WTC11 (cell line): ENCODE data around the gene CAPN15. TPM values are rescaled to one million over a fixed set of nuclear protein-coding genes. Genes with fewer than 3 reads are reported as not detected.

ENCODE experiments used
- ATAC-seq: fragments of 200-7000 bp; cut with Tn5 transposase; 2 replicates; pipeline ENCODE4 v1.10.0; 2021; ENCODE audit warnings: mild to moderate bottlenecking, moderate library complexity
- CTCF ChIA-PET: fragments of 300-600 bp; sonication (Branson Sonifier 250); formaldehyde crosslinking; loops from one replicate; lab custom pipeline; 2021; ENCODE audit warnings: antibody characterized with exemption; lab: Charles Lee
- POLR2A ChIA-PET: fragments of 350-600 bp; sonication (Branson Sonifier 250); formaldehyde crosslinking; loops from one replicate; lab custom pipeline; 2021; ENCODE audit warnings: antibody characterized with exemption; lab: Charles Lee
- DNase-seq: peaks from one replicate; pipeline ENCODE4 v3.0.0; 2021; ENCODE audit warnings: low spot score
- H3K27ac Mint-ChIP-seq: 2 replicates; pipeline ENCODE4 v1.8.0; 2021; ENCODE audit warnings: mixed read lengths
- H3K27me3 Mint-ChIP-seq: 2 replicates; pipeline ENCODE4 v1.8.0; 2021; ENCODE audit warnings: low read depth, mild to moderate bottlenecking, moderate library complexity, mixed read lengths
- H3K36me3 Mint-ChIP-seq: 2 replicates; pipeline ENCODE4 v1.8.0; 2021; ENCODE audit warnings: mixed read lengths
- H3K4me1 Mint-ChIP-seq: 2 replicates; pipeline ENCODE4 v1.8.0; 2022; ENCODE audit warnings: mixed read lengths
- H3K4me3 Mint-ChIP-seq: 2 replicates; pipeline ENCODE4 v1.8.0; 2021; ENCODE audit warnings: mild to moderate bottlenecking, moderate library complexity, mixed read lengths
- H3K9me3 Mint-ChIP-seq: 2 replicates; pipeline ENCODE4 v1.8.0; 2021; ENCODE audit warnings: mixed read lengths
- ATF1 ChIP-seq: sonication (generic); formaldehyde crosslinking; IDR thresholded peaks from 2 replicates; pipeline ENCODE4 v1.8.1; 2023; ENCODE audit warnings: mild to moderate bottlenecking, moderate library complexity, missing genetic modification reagents
- CBFB ChIP-seq: sonication (generic); formaldehyde crosslinking; IDR thresholded peaks from 2 replicates; pipeline ENCODE4 v1.8.1; 2022; ENCODE audit warnings: mild to moderate bottlenecking, low read depth, missing genetic modification reagents
- ERG ChIP-seq: fragments of 250-450 bp; sonication (Bioruptor Pico); IDR thresholded peaks from 2 replicates; pipeline ENCODE4 v1.8.0; 2021; ENCODE audit warnings: mild to moderate bottlenecking
- ESRRA ChIP-seq: sonication (generic); formaldehyde crosslinking; IDR thresholded peaks from 2 replicates; pipeline ENCODE4 v1.8.1; 2022; ENCODE audit warnings: mild to moderate bottlenecking, missing genetic modification reagents, borderline replicate concordance
- ETV6 ChIP-seq: sonication (generic); formaldehyde crosslinking; IDR thresholded peaks from 2 replicates; pipeline ENCODE4 v1.8.1; 2022; ENCODE audit warnings: mild to moderate bottlenecking, missing genetic modification reagents
- HMGA2 ChIP-seq: fragments of 250-450 bp; sonication (Bioruptor Pico); IDR thresholded peaks from 2 replicates; pipeline ENCODE4 v1.4.0; 2021; ENCODE audit warnings: mild to moderate bottlenecking, moderate library complexity
- NFE2L1 ChIP-seq: sonication (generic); formaldehyde crosslinking; IDR thresholded peaks from 2 replicates; pipeline ENCODE4 v1.8.1; 2023; ENCODE audit warnings: missing genetic modification reagents
- NR3C1 ChIP-seq: sonication (generic); formaldehyde crosslinking; conservative IDR thresholded peaks from 2 replicates; pipeline ENCODE4 v1.8.1; 2023; ENCODE audit warnings: low read depth, mild to moderate bottlenecking, missing genetic modification reagents
- OVOL2 ChIP-seq: fragments of 250-450 bp; sonication (Bioruptor Pico); IDR thresholded peaks from 2 replicates; pipeline ENCODE4 v1.9.0; 2021; ENCODE audit warnings: mild to moderate bottlenecking, borderline replicate concordance
- ZBTB21 ChIP-seq: sonication (generic); formaldehyde crosslinking; IDR thresholded peaks from 2 replicates; pipeline ENCODE4 v1.8.1; 2023; ENCODE audit warnings: mild to moderate bottlenecking, missing genetic modification reagents, borderline replicate concordance
- ZNF138 ChIP-seq: sonication (generic); formaldehyde crosslinking; conservative IDR thresholded peaks from 2 replicates; pipeline ENCODE4 v1.8.1; 2022; ENCODE audit warnings: mild to moderate bottlenecking, moderate library complexity, missing genetic modification reagents
- ZNF423 ChIP-seq: fragments of 250-450 bp; sonication (Bioruptor Pico); IDR thresholded peaks from 2 replicates; pipeline ENCODE4 v2.1.2; 2022; ENCODE audit warnings: mild to moderate bottlenecking, moderate library complexity
- total RNA-seq: library from RNA; stranded (reverse); gene quantifications from 3 replicates; pipeline ENCODE4 v1.2.3, GENCODE V29; 2021
- TF ChIP-seq, protein P1 (sequence below): sonication (generic); formaldehyde crosslinking; IDR thresholded peaks from 2 replicates; pipeline ENCODE4 v1.8.0; 2023; ENCODE audit warnings: mild to moderate bottlenecking, missing genetic modification reagents
- TF ChIP-seq, protein P2 (sequence below): sonication (generic); formaldehyde crosslinking; IDR thresholded peaks from 2 replicates; pipeline ENCODE4 v1.8.0; 2023; ENCODE audit warnings: missing genetic modification reagents
- TF ChIP-seq, protein P3 (sequence below): sonication (generic); formaldehyde crosslinking; IDR thresholded peaks from 2 replicates; pipeline ENCODE4 v1.8.1; 2022; ENCODE audit warnings: missing genetic modification reagents, borderline replicate concordance
- TF ChIP-seq, protein P4 (sequence below): sonication (generic); formaldehyde crosslinking; conservative IDR thresholded peaks from 2 replicates; pipeline ENCODE4 v1.8.1; 2023; ENCODE audit warnings: mild to moderate bottlenecking, low read depth, missing genetic modification reagents, moderate library complexity
- TF ChIP-seq, protein P5 (sequence below): sonication (generic); formaldehyde crosslinking; IDR thresholded peaks from 2 replicates; pipeline ENCODE4 v1.8.1; 2022; ENCODE audit warnings: low read depth, missing genetic modification reagents, borderline replicate concordance

Gene CAPN15
- total RNA-seq, 1 experiment from 2014 or later, result 110 TPM

DNA sequence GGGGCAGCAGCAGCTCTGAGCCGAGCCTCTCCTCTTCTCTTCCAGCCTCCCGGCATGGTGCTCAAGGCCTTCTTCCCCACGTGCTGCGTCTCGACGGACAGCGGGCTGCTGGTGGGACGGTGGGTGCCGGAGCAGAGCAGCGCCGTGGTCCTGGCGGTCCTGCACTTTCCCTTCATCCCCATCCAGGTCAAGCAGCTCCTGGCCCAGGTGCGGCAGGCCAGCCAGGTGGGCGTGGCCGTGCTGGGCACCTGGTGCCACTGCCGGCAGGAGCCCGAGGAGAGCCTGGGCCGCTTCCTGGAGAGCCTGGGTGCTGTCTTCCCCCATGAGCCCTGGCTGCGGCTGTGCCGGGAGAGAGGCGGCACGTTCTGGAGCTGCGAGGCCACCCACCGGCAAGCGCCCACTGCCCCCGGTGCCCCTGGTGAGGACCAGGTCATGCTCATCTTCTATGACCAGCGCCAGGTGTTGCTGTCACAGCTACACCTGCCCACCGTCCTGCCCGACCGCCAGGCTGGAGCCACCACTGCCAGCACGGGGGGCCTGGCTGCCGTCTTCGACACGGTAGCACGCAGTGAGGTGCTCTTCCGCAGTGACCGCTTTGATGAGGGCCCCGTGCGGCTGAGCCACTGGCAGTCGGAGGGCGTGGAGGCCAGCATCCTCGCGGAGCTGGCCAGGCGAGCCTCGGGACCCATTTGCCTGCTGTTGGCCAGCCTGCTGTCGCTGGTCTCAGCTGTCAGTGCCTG is 46.7 kb downstream of the CAPN15 start:
- DNase-seq (no peak), ATAC-seq (no peak)
- Mint-ChIP-seq H3K4me3 (no peak overlapping the region), H3K9me3 (no peaks in the 10 kb centered on the region), H3K27me3 (no peaks in the 10 kb centered on the region; the same call in 1 of the 2 replicates), H3K27ac (no peak overlapping the region), H3K36me3 (no peaks in the 10 kb centered on the region), H3K4me1 (peaks cover 15% of the 10 kb centered on the region)
- ChIA-PET CTCF (no interaction called here), POLR2A (no interaction called here)
- TF ChIP-seq NFE2L1 (CRISPR knock-in tag) (no peak), ATF1 (CRISPR knock-in tag) (no peak), ZBTB21 (no peak), CBFB (CRISPR knock-in tag) (no peak)
- TF ChIP-seq, protein P1, sequence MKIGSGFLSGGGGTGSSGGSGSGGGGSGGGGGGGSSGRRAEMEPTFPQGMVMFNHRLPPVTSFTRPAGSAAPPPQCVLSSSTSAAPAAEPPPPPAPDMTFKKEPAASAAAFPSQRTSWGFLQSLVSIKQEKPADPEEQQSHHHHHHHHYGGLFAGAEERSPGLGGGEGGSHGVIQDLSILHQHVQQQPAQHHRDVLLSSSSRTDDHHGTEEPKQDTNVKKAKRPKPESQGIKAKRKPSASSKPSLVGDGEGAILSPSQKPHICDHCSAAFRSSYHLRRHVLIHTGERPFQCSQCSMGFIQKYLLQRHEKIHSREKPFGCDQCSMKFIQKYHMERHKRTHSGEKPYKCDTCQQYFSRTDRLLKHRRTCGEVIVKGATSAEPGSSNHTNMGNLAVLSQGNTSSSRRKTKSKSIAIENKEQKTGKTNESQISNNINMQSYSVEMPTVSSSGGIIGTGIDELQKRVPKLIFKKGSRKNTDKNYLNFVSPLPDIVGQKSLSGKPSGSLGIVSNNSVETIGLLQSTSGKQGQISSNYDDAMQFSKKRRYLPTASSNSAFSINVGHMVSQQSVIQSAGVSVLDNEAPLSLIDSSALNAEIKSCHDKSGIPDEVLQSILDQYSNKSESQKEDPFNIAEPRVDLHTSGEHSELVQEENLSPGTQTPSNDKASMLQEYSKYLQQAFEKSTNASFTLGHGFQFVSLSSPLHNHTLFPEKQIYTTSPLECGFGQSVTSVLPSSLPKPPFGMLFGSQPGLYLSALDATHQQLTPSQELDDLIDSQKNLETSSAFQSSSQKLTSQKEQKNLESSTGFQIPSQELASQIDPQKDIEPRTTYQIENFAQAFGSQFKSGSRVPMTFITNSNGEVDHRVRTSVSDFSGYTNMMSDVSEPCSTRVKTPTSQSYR (CRISPR knock-in tag), result no peak

- H3K36me3 Mint-ChIP-seq, result no peaks in the 10 kb centered on the region
- POLR2A ChIA-PET, result no interaction called here
- no peak overlapping the region for H3K27ac Mint-ChIP-seq
- ATAC-seq, result no peak
- H3K4me3 Mint-ChIP-seq, result no peak overlapping the region
- no peak for DNase-seq
- H3K27me3 Mint-ChIP-seq, result no peaks in the 10 kb centered on the region
- H3K4me1 Mint-ChIP-seq, result peaks cover 13% of the 10 kb centered on the region
- H3K9me3 Mint-ChIP-seq, result no peaks in the 10 kb centered on the region
- TF ChIP-seq, protein P2, sequence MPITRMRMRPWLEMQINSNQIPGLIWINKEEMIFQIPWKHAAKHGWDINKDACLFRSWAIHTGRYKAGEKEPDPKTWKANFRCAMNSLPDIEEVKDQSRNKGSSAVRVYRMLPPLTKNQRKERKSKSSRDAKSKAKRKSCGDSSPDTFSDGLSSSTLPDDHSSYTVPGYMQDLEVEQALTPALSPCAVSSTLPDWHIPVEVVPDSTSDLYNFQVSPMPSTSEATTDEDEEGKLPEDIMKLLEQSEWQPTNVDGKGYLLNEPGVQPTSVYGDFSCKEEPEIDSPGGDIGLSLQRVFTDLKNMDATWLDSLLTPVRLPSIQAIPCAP, result no peak
- TF ChIP-seq HMGA2, result no peak
- TF ChIP-seq, all 79 proteins: peak for 0
- CTCF ChIA-PET, result interaction anchor here (0.7 to 2.4 kb wide), 4 partner anchors 12 to 184 kb away, joined by 4 to 11 read pairs (median 5); partner anchors contain the start of gene RHOT2
These were observed 48.1 kb downstream of the CAPN15 start for GRCh38 chr16:575354-576196.

- DNase-seq (no peak), ATAC-seq (no peak)
- H3K9me3 Mint-ChIP-seq, result no peaks in the 10 kb centered on the region
- H3K4me1 Mint-ChIP-seq, result peaks cover 7% of the 10 kb centered on the region
- H3K36me3 Mint-ChIP-seq, result no peaks in the 10 kb centered on the region
- ChIA-PET CTCF (interaction anchor here (0.5 to 2.4 kb wide), 31 partner anchors 8 to 223 kb away, joined by 3 to 18 read pairs (median 5); partner anchors contain the start of genes CHTF18, DECR2, NHLRC4 and RHBDL1), POLR2A (no interaction called here)
- H3K4me3 Mint-ChIP-seq, result no peak overlapping the region
- no peaks in the 10 kb centered on the region for H3K27me3 Mint-ChIP-seq
- H3K27ac Mint-ChIP-seq, result peak overlapping the region; percentile 89
- TF ChIP-seq ZNF138 (CRISPR knock-in tag), result no peak
- TF ChIP-seq, protein P3, sequence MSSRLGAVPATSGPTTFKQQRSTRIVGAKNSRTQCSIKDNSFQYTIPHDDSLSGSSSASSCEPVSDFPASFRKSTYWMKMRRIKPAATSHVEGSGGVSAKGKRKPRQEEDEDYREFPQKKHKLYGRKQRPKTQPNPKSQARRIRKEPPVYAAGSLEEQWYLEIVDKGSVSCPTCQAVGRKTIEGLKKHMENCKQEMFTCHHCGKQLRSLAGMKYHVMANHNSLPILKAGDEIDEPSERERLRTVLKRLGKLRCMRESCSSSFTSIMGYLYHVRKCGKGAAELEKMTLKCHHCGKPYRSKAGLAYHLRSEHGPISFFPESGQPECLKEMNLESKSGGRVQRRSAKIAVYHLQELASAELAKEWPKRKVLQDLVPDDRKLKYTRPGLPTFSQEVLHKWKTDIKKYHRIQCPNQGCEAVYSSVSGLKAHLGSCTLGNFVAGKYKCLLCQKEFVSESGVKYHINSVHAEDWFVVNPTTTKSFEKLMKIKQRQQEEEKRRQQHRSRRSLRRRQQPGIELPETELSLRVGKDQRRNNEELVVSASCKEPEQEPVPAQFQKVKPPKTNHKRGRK (CRISPR knock-in tag), result no peak
- no peak for TF ChIP-seq OVOL2 (CRISPR knock-in tag)
- TF ChIP-seq, protein P4, sequence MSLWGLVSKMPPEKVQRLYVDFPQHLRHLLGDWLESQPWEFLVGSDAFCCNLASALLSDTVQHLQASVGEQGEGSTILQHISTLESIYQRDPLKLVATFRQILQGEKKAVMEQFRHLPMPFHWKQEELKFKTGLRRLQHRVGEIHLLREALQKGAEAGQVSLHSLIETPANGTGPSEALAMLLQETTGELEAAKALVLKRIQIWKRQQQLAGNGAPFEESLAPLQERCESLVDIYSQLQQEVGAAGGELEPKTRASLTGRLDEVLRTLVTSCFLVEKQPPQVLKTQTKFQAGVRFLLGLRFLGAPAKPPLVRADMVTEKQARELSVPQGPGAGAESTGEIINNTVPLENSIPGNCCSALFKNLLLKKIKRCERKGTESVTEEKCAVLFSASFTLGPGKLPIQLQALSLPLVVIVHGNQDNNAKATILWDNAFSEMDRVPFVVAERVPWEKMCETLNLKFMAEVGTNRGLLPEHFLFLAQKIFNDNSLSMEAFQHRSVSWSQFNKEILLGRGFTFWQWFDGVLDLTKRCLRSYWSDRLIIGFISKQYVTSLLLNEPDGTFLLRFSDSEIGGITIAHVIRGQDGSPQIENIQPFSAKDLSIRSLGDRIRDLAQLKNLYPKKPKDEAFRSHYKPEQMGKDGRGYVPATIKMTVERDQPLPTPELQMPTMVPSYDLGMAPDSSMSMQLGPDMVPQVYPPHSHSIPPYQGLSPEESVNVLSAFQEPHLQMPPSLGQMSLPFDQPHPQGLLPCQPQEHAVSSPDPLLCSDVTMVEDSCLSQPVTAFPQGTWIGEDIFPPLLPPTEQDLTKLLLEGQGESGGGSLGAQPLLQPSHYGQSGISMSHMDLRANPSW (CRISPR knock-in tag), result no peak
- no peak for TF ChIP-seq ESRRA (CRISPR knock-in tag)
- TF ChIP-seq, protein P5, sequence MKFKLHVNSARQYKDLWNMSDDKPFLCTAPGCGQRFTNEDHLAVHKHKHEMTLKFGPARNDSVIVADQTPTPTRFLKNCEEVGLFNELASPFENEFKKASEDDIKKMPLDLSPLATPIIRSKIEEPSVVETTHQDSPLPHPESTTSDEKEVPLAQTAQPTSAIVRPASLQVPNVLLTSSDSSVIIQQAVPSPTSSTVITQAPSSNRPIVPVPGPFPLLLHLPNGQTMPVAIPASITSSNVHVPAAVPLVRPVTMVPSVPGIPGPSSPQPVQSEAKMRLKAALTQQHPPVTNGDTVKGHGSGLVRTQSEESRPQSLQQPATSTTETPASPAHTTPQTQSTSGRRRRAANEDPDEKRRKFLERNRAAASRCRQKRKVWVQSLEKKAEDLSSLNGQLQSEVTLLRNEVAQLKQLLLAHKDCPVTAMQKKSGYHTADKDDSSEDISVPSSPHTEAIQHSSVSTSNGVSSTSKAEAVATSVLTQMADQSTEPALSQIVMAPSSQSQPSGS (CRISPR knock-in tag), result no peak
- TF ChIP-seq ERG (CRISPR knock-in tag), result no peak
- no peak for TF ChIP-seq ETV6
- TF ChIP-seq NR3C1 (CRISPR knock-in tag), result no peak
- no peak for TF ChIP-seq ZNF423
These were observed 48.8 kb downstream of the CAPN15 start for GRCh38 chr16:576197-576822.
